SK-N-SH (cell line): Measurements from ENCODE around the gene PCK1.

Experiments used
- CHD2 ChIP-seq: fragments of 150-350 bp; IDR thresholded peaks from 2 replicates; pipeline ENCODE4 v1.6.1; 2018; ENCODE audit warnings: low read length; ENCODE audit not compliant: partially characterized antibody
- CTCF ChIP-seq: fragments of 200-600 bp; sonication (generic); IDR thresholded peaks from 2 replicates; pipeline ENCODE4 v1.6.1; 2017; ENCODE audit warnings: antibody characterized with exemption, mild to moderate bottlenecking, moderate library complexity
- EP300 ChIP-seq, 2 experiments: IDR thresholded peaks; 2 replicates each; pipeline versions ENCODE4 v1.4.0 to v1.6.1; 2012; ENCODE audit warnings: borderline replicate concordance in 1 of 2, low read depth in 1 of 2, low read length in 1 of 2
- MAX ChIP-seq: IDR thresholded peaks from 2 replicates; pipeline ENCODE4 v1.4.0; 2012; ENCODE audit warnings: low read depth
- POLR2AphosphoS5 ChIP-seq: IDR thresholded peaks from 2 replicates; pipeline ENCODE4 v1.6.1; 2012; ENCODE audit warnings: low read depth, low read length
- RFX5 ChIP-seq: IDR thresholded peaks from 2 replicates; pipeline ENCODE4 v1.6.1; 2012; ENCODE audit warnings: mild to moderate bottlenecking, improper control_type of control experiment, low read length
- SMC3 ChIP-seq: IDR thresholded peaks from 2 replicates; pipeline ENCODE4 v1.6.1; 2012; ENCODE audit warnings: low read depth, low read length, improper control_type of control experiment
- USF1 ChIP-seq: IDR thresholded peaks from 2 replicates; pipeline ENCODE4 v1.4.0; 2012; ENCODE audit warnings: low read depth, borderline replicate concordance
- YY1 ChIP-seq: IDR thresholded peaks from 2 replicates; pipeline ENCODE4 v1.4.0; 2012; ENCODE audit warnings: low read depth, mild to moderate bottlenecking

- TF ChIP-seq RFX5 (no peak), CHD2 (no peak), CTCF (no peak), YY1 (no peak), USF1 (no peak), SMC3 (no peak), POLR2AphosphoS5 (no peak), MAX (no peak), EP300 (IDR thresholded peaks at IDR 0.05; ENCODE audit: borderline replicate concordance in 1 of 2, low read depth in 1 of 2, low read length in 1 of 2) (no peak)
Observed at GRCh38 chr20:57615445-57615811, 54.5 kb downstream of the PCK1 start.
